Nephron progenitor cell (in vitro differentiated cells): ENCODE measurements around the gene ARID2.

Experiments
- DNase-seq: peaks from one replicate; pipeline ENCODE4 v3.0.0; 2021
- H3K27ac Mint-ChIP-seq: 2 replicates; pipeline ENCODE4 v1.8.0; 2021; ENCODE audit warnings: mild to moderate bottlenecking, moderate library complexity, mixed read lengths
- H3K27me3 Mint-ChIP-seq: 2 replicates; pipeline ENCODE4 v1.8.0; 2021; ENCODE audit warnings: mild to moderate bottlenecking, low read depth, mixed read lengths; ENCODE audit not compliant: poor library complexity
- H3K36me3 Mint-ChIP-seq: 2 replicates; pipeline ENCODE4 v1.8.0; 2021; ENCODE audit warnings: low read depth, mixed read lengths
- H3K4me1 Mint-ChIP-seq: 2 replicates; pipeline ENCODE4 v1.8.0; 2021; ENCODE audit warnings: mixed read lengths
- H3K4me3 Mint-ChIP-seq: 2 replicates; pipeline ENCODE4 v1.8.0; 2021; ENCODE audit warnings: mild to moderate bottlenecking, moderate library complexity, mixed read lengths
- H3K9me3 Mint-ChIP-seq: 2 replicates; pipeline ENCODE4 v1.8.0; 2021; ENCODE audit warnings: mild to moderate bottlenecking, moderate library complexity, mixed read lengths
- CTCF ChIP-seq: fragments of 200-600 bp; sonication (generic); IDR thresholded peaks from 2 replicates; pipeline ENCODE4 v1.5.0; 2021; ENCODE audit warnings: antibody characterized with exemption

The ARID2 gene

GRCh38 chr12:45928309-45928708 lies 198.8 kb downstream of the ARID2 start:
- DNase-seq = no peak
- H3K36me3 Mint-ChIP-seq = peaks cover 66% of the 10 kb centered on the region

GRCh38 chr12:45930369-45930768 lies 200.9 kb downstream of the ARID2 start:
- DNase-seq = no peak
- no peaks in the 10 kb centered on the region for H3K27me3 Mint-ChIP-seq
- no peak overlapping the region for H3K4me3 Mint-ChIP-seq
- peaks cover 58% of the 10 kb centered on the region for H3K36me3 Mint-ChIP-seq
- TF ChIP-seq CTCF = no peak
- H3K27ac Mint-ChIP-seq = no peak overlapping the region
- H3K9me3 Mint-ChIP-seq = no peaks in the 10 kb centered on the region
- H3K4me1 Mint-ChIP-seq = no peaks in the 10 kb centered on the region

More at GRCh38 chr12:45928309-45928708, 198.8 kb downstream of the ARID2 start:
- H3K4me3 Mint-ChIP-seq = no peak overlapping the region
- TF ChIP-seq CTCF = no peak
- no peaks in the 10 kb centered on the region for H3K4me1 Mint-ChIP-seq
- no peaks in the 10 kb centered on the region for H3K27me3 Mint-ChIP-seq
- no peaks in the 10 kb centered on the region for H3K9me3 Mint-ChIP-seq
- no peak overlapping the region for H3K27ac Mint-ChIP-seq

GRCh38 chr12:45933504-45933903 lies 204.0 kb downstream of the ARID2 start:
- no peaks in the 10 kb centered on the region for H3K27me3 Mint-ChIP-seq
- H3K27ac Mint-ChIP-seq = no peak overlapping the region
- H3K36me3 Mint-ChIP-seq = peaks cover 51% of the 10 kb centered on the region
- H3K4me1 Mint-ChIP-seq = no peaks in the 10 kb centered on the region
- no peak for DNase-seq
- no peaks in the 10 kb centered on the region for H3K9me3 Mint-ChIP-seq
- no peak for TF ChIP-seq CTCF
- no peak overlapping the region for H3K4me3 Mint-ChIP-seq

- Mint-ChIP-seq H3K4me3 (no peak overlapping the region), H3K9me3 (no peaks in the 10 kb centered on the region), H3K4me1 (no peaks in the 10 kb centered on the region), H3K27ac (no peak overlapping the region), H3K27me3 (no peaks in the 10 kb centered on the region), H3K36me3 (peaks cover 44% of the 10 kb centered on the region)
- no peak for DNase-seq
- TF ChIP-seq CTCF = no peak
Measured at GRCh38 chr12:45934956-45935355, 205.4 kb downstream of the ARID2 start.

- H3K27me3 Mint-ChIP-seq = no peaks in the 10 kb centered on the region
- no peak overlapping the region for H3K4me3 Mint-ChIP-seq
- H3K36me3 Mint-ChIP-seq = peaks cover 63% of the 10 kb centered on the region
- no peak for DNase-seq
- no peak overlapping the region for H3K27ac Mint-ChIP-seq
- no peak for TF ChIP-seq CTCF
- no peaks in the 10 kb centered on the region for H3K4me1 Mint-ChIP-seq
- no peaks in the 10 kb centered on the region for H3K9me3 Mint-ChIP-seq
Measured at GRCh38 chr12:45938566-45938965, 209.1 kb downstream of the ARID2 start.

- H3K27ac Mint-ChIP-seq = no peak overlapping the region
Measured at GRCh38 chr12:45939759-45940158, 210.3 kb downstream of the ARID2 start.

More at GRCh38 chr12:45939759-45940158, 210.3 kb downstream of the ARID2 start:
- no peak for TF ChIP-seq CTCF
- Mint-ChIP-seq H3K36me3 (peaks cover 75% of the 10 kb centered on the region), H3K9me3 (no peaks in the 10 kb centered on the region), H3K4me3 (no peak overlapping the region), H3K4me1 (no peaks in the 10 kb centered on the region), H3K27me3 (no peaks in the 10 kb centered on the region)
- DNase-seq = no peak
